Hepatocyte (in vitro differentiated cells): ENCODE results near the gene CSTPP1.

ENCODE experiments used
- EZH2 ChIP-seq: fragments of 200-600 bp; sonication (generic); IDR thresholded peaks from 2 replicates; pipeline ENCODE4 v1.6.1; 2016; ENCODE audit warnings: antibody characterized with exemption, mild to moderate bottlenecking, borderline replicate concordance
- EZH2phosphoT487 ChIP-seq: fragments of 200-600 bp; sonication (generic); IDR thresholded peaks from one replicate; pipeline ENCODE4 v1.6.1; 2018; ENCODE audit warnings: antibody characterized with exemption, mild to moderate bottlenecking, low read depth, moderate library complexity; ENCODE audit not compliant: unreplicated experiment, severe bottlenecking
- TF ChIP-seq, protein P1 (sequence below): fragments of 200-600 bp; sonication (generic); IDR thresholded peaks from 2 replicates; pipeline ENCODE4 v1.5.1; 2016; ENCODE audit warnings: antibody characterized with exemption, mild to moderate bottlenecking; ENCODE audit not compliant: poor library complexity

DNA sequence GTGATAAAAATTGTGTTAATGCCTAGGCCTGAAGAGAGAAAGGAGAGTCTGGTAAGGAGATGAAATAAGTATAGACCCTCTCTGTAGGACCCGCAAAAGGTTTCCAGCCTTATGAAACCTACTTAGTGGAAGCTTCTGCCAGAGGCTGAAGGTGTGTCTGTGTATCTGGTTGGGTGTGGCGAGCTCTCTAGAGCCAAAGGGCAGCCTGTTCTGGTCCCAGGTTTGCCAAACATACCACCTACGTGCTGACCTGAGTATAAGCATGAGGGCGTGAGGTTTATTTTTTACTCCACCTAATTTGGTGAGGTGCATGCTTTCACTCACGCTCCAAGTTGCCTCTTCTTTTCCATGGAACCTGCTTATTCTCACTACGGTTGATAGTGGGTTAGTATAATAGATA is 5.6 kb downstream of the CSTPP1 start:
- TF ChIP-seq, protein P1, sequence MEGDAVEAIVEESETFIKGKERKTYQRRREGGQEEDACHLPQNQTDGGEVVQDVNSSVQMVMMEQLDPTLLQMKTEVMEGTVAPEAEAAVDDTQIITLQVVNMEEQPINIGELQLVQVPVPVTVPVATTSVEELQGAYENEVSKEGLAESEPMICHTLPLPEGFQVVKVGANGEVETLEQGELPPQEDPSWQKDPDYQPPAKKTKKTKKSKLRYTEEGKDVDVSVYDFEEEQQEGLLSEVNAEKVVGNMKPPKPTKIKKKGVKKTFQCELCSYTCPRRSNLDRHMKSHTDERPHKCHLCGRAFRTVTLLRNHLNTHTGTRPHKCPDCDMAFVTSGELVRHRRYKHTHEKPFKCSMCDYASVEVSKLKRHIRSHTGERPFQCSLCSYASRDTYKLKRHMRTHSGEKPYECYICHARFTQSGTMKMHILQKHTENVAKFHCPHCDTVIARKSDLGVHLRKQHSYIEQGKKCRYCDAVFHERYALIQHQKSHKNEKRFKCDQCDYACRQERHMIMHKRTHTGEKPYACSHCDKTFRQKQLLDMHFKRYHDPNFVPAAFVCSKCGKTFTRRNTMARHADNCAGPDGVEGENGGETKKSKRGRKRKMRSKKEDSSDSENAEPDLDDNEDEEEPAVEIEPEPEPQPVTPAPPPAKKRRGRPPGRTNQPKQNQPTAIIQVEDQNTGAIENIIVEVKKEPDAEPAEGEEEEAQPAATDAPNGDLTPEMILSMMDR = no peak
- TF ChIP-seq EZH2phosphoT487 = no peak
- TF ChIP-seq EZH2 = no peak
